PC-9 (cell line): Measurements from ENCODE around the gene PRIMA1. TPM values are rescaled to one million over a fixed set of nuclear protein-coding genes. Genes with fewer than 3 reads are reported as not detected.
A peak's percentile ranks its signal among the peaks of the same experiment; 100 is the strongest.

Experiments
- BruUV-seq: library from RNA; stranded (reverse); fragments of 400-500 nt; replicated peaks from 2 replicates; lab custom pipeline; 2021; lab: Mats Ljungman, UMichigan
- CTCF ChIA-PET: fragments of 300-600 bp; sonication (Branson Sonifier 250); formaldehyde crosslinking; loops from one replicate; lab custom pipeline; 2022; ENCODE audit warnings: antibody characterized with exemption; lab: Charles Lee
- POLR2A ChIA-PET: fragments of 300-600 bp; sonication (Branson Sonifier 250); formaldehyde crosslinking; loops from one replicate; lab custom pipeline; 2022; ENCODE audit warnings: antibody characterized with exemption; ENCODE audit not compliant: unreplicated experiment; lab: Charles Lee
- DNase-seq, 2 experiments: peaks; one replicate each; pipeline versions ENCODE4 v3.0.0 to v3.0.0-alpha.2; 2015 to 2022; ENCODE audit warnings: mixed read lengths in 1 of 2
- H2AFZ ChIP-seq: fragments of 200-600 bp; sonication (generic); 2 replicates; pipeline ENCODE4 v1.8.1; 2017; ENCODE audit warnings: antibody characterized with exemption
- H3F3A ChIP-seq: fragments of 200-600 bp; sonication (generic); 2 replicates; pipeline ENCODE4 v1.8.1; 2017; ENCODE audit warnings: antibody characterized with exemption, mild to moderate bottlenecking, low read depth; ENCODE audit not compliant: insufficient read depth
- H3K27ac ChIP-seq: fragments of 200-600 bp; sonication (generic); 2 replicates; pipeline ENCODE4 v1.6.1; 2016; ENCODE audit warnings: mixed run types
- H3K27me3 ChIP-seq: fragments of 200-600 bp; sonication (generic); 2 replicates; pipeline ENCODE4 v1.6.1; 2016; ENCODE audit warnings: low read depth, mixed run types; ENCODE audit not compliant: insufficient read depth
- H3K36me3 ChIP-seq: fragments of 200-600 bp; sonication (generic); 2 replicates; pipeline ENCODE4 v1.6.1; 2016; ENCODE audit warnings: low read depth, mixed run types
- H3K4me1 ChIP-seq: fragments of 200-600 bp; sonication (generic); replicated peaks from 2 replicates; pipeline ENCODE4 v1.6.1; 2016; ENCODE audit warnings: mixed run types; ENCODE audit not compliant: insufficient read depth
- H3K4me2 ChIP-seq: fragments of 200-600 bp; sonication (generic); 2 replicates; pipeline ENCODE4 v1.6.1; 2017; ENCODE audit warnings: mixed run types
- H3K4me3 ChIP-seq: fragments of 200-600 bp; sonication (generic); 2 replicates; pipeline ENCODE4 v1.6.1; 2016; ENCODE audit warnings: mixed run types
- H3K79me2 ChIP-seq: fragments of 200-600 bp; sonication (generic); 2 replicates; pipeline ENCODE4 v1.6.1; 2017; ENCODE audit warnings: low read depth, mixed run types
- H3K9me2 ChIP-seq: fragments of 200-600 bp; sonication (generic); 2 replicates; pipeline ENCODE4 v1.8.1; 2017; ENCODE audit warnings: mild to moderate bottlenecking; ENCODE audit not compliant: insufficient read depth
- H3K9me3 ChIP-seq: fragments of 200-600 bp; sonication (generic); 2 replicates; pipeline ENCODE4 v1.8.1; 2016; ENCODE audit warnings: low read depth; ENCODE audit not compliant: insufficient read depth
- H4K20me1 ChIP-seq: fragments of 200-600 bp; sonication (generic); 2 replicates; pipeline ENCODE4 v1.8.1; 2017; ENCODE audit not compliant: insufficient read depth
- EZH2 ChIP-seq: fragments of 200-600 bp; sonication (generic); IDR thresholded peaks from 2 replicates; pipeline ENCODE4 v1.8.0; 2017; ENCODE audit warnings: antibody characterized with exemption, low read depth
- intact Hi-C: fragments of 100-400 bp; cut with micrococcal nuclease; formaldehyde crosslinking; loops from one replicate; pipeline ENCODE4 v1.10.0; 2022; ENCODE audit not compliant: unreplicated experiment
- total RNA-seq: library from RNA; stranded (reverse); gene quantifications from 2 replicates; pipeline ENCODE4 v1.2.3, GENCODE V29; 2021
- TF ChIP-seq, protein P1 (sequence below): fragments of 200-600 bp; sonication (generic); conservative IDR thresholded peaks from 2 replicates; pipeline ENCODE4 v1.6.1; 2017; ENCODE audit warnings: mixed run types, antibody characterized with exemption, mild to moderate bottlenecking, moderate library complexity

PRIMA1 gene
- total RNA-seq, 1 experiment from 2014 or later, result not detected

DNA sequence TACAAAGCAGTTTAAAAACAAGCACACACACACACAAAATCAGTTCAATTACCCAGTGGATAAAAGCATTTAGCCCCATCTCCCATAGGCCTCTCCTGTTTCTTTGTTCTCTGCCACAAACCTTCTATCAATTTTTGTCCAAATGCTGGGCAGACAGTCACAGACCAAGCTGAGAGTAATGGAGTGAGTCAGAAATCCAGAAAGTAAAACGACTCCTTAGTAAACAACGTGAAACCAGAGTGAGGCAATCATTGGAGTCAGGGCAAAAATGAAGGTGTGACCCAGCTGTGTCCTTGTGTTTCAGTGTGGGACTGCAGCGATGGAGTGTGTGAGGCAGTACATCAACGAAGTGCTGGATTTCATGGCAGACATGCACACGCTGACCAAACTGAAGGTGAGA is 102.0 kb downstream of the PRIMA1 start:
- no peak overlapping the region for H3K4me3 ChIP-seq
- no peak for TF ChIP-seq EZH2
- TF ChIP-seq, protein P1, sequence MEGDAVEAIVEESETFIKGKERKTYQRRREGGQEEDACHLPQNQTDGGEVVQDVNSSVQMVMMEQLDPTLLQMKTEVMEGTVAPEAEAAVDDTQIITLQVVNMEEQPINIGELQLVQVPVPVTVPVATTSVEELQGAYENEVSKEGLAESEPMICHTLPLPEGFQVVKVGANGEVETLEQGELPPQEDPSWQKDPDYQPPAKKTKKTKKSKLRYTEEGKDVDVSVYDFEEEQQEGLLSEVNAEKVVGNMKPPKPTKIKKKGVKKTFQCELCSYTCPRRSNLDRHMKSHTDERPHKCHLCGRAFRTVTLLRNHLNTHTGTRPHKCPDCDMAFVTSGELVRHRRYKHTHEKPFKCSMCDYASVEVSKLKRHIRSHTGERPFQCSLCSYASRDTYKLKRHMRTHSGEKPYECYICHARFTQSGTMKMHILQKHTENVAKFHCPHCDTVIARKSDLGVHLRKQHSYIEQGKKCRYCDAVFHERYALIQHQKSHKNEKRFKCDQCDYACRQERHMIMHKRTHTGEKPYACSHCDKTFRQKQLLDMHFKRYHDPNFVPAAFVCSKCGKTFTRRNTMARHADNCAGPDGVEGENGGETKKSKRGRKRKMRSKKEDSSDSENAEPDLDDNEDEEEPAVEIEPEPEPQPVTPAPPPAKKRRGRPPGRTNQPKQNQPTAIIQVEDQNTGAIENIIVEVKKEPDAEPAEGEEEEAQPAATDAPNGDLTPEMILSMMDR, result no peak; the same call in 1 of the 2 replicates
- no peaks in the 10 kb centered on the region for H4K20me1 ChIP-seq
- H3F3A ChIP-seq, result no peaks in the 10 kb centered on the region
- CTCF ChIA-PET, result no interaction called here
- POLR2A ChIA-PET, result no interaction called here
- no peaks in the 10 kb centered on the region for H3K36me3 ChIP-seq
- no peaks in the 10 kb centered on the region for H3K9me3 ChIP-seq
- H3K27me3 ChIP-seq, result peaks cover 38% of the 10 kb centered on the region
- no peaks in the 10 kb centered on the region for H3K4me1 ChIP-seq
- no TSS peak for BruUV-seq
- H3K9me2 ChIP-seq, result no peaks in the 10 kb centered on the region
- DNase-seq, result peak in 1 of 2 experiments; percentile 41
- H2AFZ ChIP-seq, result no peak overlapping the region
- no peaks in the 10 kb centered on the region for H3K79me2 ChIP-seq
- no peak overlapping the region for H3K4me2 ChIP-seq
- H3K27ac ChIP-seq, result no peak overlapping the region
- intact Hi-C loops, result no loop called here

DNA sequence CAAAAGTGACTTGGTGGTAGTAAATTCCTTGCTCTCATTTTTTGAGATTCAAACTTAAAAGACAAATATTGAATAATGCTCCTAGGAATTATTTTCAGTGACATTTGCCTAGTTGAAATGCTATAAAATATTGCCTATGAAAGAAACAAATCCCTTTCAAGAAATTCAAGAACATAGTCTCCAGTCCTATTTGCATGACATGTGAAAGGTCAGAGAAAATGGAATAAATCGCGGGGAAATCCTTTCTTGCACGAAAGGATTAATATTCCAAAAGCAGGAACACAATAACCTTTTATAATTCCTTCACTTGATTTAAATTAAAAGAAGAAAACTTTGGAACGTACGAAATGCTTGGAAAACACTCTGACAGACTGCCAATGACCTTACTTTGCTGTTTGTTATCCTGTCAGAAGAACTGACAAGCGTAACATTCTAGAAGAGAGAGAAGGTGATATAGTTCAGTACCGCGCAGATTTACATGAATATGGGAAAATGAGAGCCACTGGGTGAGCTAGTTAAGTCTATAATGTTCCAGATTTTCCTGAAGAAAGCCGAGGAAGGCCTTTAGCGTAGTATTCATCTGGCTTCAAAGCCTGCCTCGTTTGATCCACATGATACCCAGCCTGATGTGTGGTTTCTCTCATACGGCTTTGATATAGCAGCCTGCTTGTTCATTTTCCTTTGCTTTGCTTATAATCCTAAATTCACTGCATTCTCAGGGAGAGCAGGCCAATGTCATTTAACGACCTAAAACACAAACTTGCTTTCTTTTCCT is 103.0 kb downstream of the PRIMA1 start:
- Histone ChIP-seq H4K20me1 (no peaks in the 10 kb centered on the region), H3K4me3 (no peak overlapping the region), H3K27me3 (peaks cover 29% of the 10 kb centered on the region), H2AFZ (no peak overlapping the region), H3K9me3 (no peaks in the 10 kb centered on the region), H3K27ac (no peak overlapping the region), H3K36me3 (no peaks in the 10 kb centered on the region), H3F3A (no peaks in the 10 kb centered on the region), H3K79me2 (no peaks in the 10 kb centered on the region), H3K4me2 (no peak overlapping the region), H3K4me1 (no peaks in the 10 kb centered on the region), H3K9me2 (no peaks in the 10 kb centered on the region)
- ChIA-PET CTCF (no interaction called here), POLR2A (no interaction called here)
- no peak for DNase-seq
- BruUV-seq, result no TSS peak
- intact Hi-C loops, result no loop called here
- no peak for TF ChIP-seq EZH2
- TF ChIP-seq, protein P1, result no peak

DNA sequence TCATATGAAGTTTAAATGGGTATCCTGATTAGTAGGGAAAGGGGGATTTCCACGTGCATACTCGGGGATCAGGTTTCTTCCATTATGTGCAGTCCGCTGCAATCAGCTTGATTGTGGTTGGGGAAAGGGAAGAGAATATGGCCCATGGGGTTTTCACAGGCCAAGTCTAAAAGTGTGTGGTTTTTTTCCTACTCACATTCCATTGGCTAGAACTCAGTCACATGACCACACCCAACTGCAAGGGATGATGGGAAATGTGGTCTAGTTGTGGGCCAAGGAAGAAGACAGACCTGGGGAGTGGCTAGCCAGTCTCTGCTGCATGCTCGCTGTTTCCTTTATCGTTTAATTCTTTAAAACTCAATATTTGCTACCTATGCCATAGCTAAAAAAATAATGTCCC is 105.1 kb downstream of the PRIMA1 start:
- no TSS peak for BruUV-seq
- Histone ChIP-seq H3K9me3 (no peaks in the 10 kb centered on the region), H4K20me1 (no peaks in the 10 kb centered on the region), H3K4me3 (no peak overlapping the region), H3K27ac (no peak overlapping the region), H3K36me3 (no peaks in the 10 kb centered on the region), H3K9me2 (no peaks in the 10 kb centered on the region), H2AFZ (no peak overlapping the region), H3K79me2 (no peaks in the 10 kb centered on the region), H3K27me3 (peaks cover 28% of the 10 kb centered on the region; the same call in 1 of the 2 replicates), H3F3A (no peaks in the 10 kb centered on the region), H3K4me1 (no peaks in the 10 kb centered on the region), H3K4me2 (no peak overlapping the region)
- intact Hi-C loops, result no loop called here
- ChIA-PET CTCF (no interaction called here), POLR2A (no interaction called here)
- DNase-seq, result no peak
- no peak for TF ChIP-seq EZH2
